Measurements from ENCODE around the gene PRKN.

- TF ChIP-seq CTCF (IDR thresholded peaks at IDR 0.05 in 8 of 11, conservative IDR thresholded peaks at IDR 0.05 in 3 of 11) = no peak
- TF ChIP-seq POLR2A (IDR thresholded peaks at IDR 0.05) = no peak
Measured at GRCh38 chr6:162332365-162332764, 395.2 kb downstream of the PRKN start.
